ENCODE results near the gene GGTLC2.
"Not testable (repeated sequence)": the region's sequence is repeated elsewhere in the genome, so short reads cannot be mapped to it uniquely, and the experiment has no call there.

The GGTLC2 gene

GRCh38 chr22:22682196-22682595 lies 37.8 kb downstream of the GGTLC2 start:
- DNase-seq (ENCODE audit: low read depth) = no peak
- no peak overlapping the region for H3K4me3 ChIP-seq (ENCODE audit: control insufficient read depth, low read depth, low read length)
- TF ChIP-seq CTCF (conservative IDR thresholded peaks at IDR 0.05; ENCODE audit: control insufficient read depth, insufficient read depth, low read depth, low read length) = no peak

- no peak overlapping the region for H3K4me3 ChIP-seq (ENCODE audit: control insufficient read depth, low read depth, low read length)
- DNase-seq (ENCODE audit: low read depth) = peak; percentile 63
- no peak for TF ChIP-seq CTCF (conservative IDR thresholded peaks at IDR 0.05; ENCODE audit: control insufficient read depth, insufficient read depth, low read depth, low read length)
These were observed 38.6 kb downstream of the GGTLC2 start for GRCh38 chr22:22682807-22683667.

GRCh38 chr22:22683668-22684361 lies 39.4 kb downstream of the GGTLC2 start:
- H3K4me3 ChIP-seq (ENCODE audit: control insufficient read depth, low read depth, low read length) = no peak overlapping the region
- TF ChIP-seq CTCF (conservative IDR thresholded peaks at IDR 0.05; ENCODE audit: control insufficient read depth, insufficient read depth, low read depth, low read length) = no peak
- DNase-seq (ENCODE audit: low read depth) = no peak

GRCh38 chr22:22684580-22685561 lies 40.5 kb downstream of the GGTLC2 start:
- peak; percentile 52 for TF ChIP-seq CTCF (conservative IDR thresholded peaks at IDR 0.05; ENCODE audit: control insufficient read depth, insufficient read depth, low read depth, low read length)
- DNase-seq (ENCODE audit: low read depth) = peak; percentile 88
- H3K4me3 ChIP-seq (ENCODE audit: control insufficient read depth, low read depth, low read length) = no peak overlapping the region

GRCh38 chr22:22685586-22685985 lies 41.2 kb downstream of the GGTLC2 start:
- DNase-seq (ENCODE audit: low read depth) = no peak
- no peak overlapping the region for H3K4me3 ChIP-seq (ENCODE audit: control insufficient read depth, low read depth, low read length)
- TF ChIP-seq CTCF (conservative IDR thresholded peaks at IDR 0.05; ENCODE audit: control insufficient read depth, insufficient read depth, low read depth, low read length) = no peak

- DNase-seq (ENCODE audit: low read depth); H3K4me3 ChIP-seq (ENCODE audit: control insufficient read depth, low read depth, low read length): not testable (repeated sequence)
These were observed 42.0 kb downstream of the GGTLC2 start for GRCh38 chr22:22686202-22687115.
